GM10248 (cell line): Measurements from ENCODE around the gene DMGDH.

ENCODE experiments used
- CTCF ChIA-PET: fragments of 300-600 bp; sonication (Branson Sonifier 250); formaldehyde crosslinking; extraction: SDS; loops from one replicate; lab custom pipeline; 2021; ENCODE audit warnings: antibody characterized with exemption; lab: Yijun Ruan, JAX
- POLR2A ChIA-PET: fragments of 350-650 bp; sonication (Branson Sonifier 250); formaldehyde crosslinking; extraction: SDS; loops from one replicate; lab custom pipeline; 2020; ENCODE audit warnings: antibody characterized with exemption; lab: Yijun Ruan, JAX
- DNase-seq: peaks from one replicate; pipeline ENCODE4 v3.0.0; 2012; ENCODE audit errors: extremely low spot score
- CTCF ChIP-seq: IDR thresholded peaks from 2 replicates; pipeline ENCODE4 v1.5.1; 2012; ENCODE audit warnings: mild to moderate bottlenecking, low read depth; ENCODE audit errors: extremely low read depth, missing control alignments, control extremely low read depth

The DMGDH gene

DNA sequence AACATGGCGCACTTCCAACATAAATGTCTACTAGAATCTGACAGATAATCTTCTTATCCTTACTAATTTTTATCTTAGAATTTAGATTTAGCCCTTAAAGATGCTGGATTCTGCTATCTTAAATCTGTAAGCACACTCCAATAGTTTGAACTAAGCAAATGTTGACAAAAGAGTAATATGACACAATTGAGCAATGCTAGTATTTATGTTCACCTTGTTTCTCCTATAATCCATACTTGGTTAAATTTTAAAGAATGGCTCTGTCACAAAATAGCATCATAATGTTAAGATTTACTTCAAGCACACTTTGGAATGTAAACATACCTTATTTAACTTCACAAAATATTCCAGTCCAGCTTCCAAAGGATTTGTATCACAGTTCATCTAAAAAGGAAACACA is 45.5 kb downstream of the DMGDH start:
- TF ChIP-seq CTCF, result no peak
- CTCF ChIA-PET, result interaction anchor here (1.1 to 7.8 kb wide), 25 partner anchors 8 to 1060 kb away, joined by 3 to 198 read pairs (median 9); partner anchors contain the start of gene ARSB
- POLR2A ChIA-PET, result no interaction called here
- DNase-seq, result no peak

GRCh38 chr5:79023348-79023747 is 46.1 kb downstream of the DMGDH start:
- DNase-seq, result no peak
- CTCF ChIA-PET, result interaction anchor here (0.7 to 7.8 kb wide), 15 partner anchors 12 to 1060 kb away, joined by 3 to 198 read pairs (median 7); partner anchors contain the start of gene ARSB
- TF ChIP-seq CTCF, result no peak
- POLR2A ChIA-PET, result no interaction called here

DNA sequence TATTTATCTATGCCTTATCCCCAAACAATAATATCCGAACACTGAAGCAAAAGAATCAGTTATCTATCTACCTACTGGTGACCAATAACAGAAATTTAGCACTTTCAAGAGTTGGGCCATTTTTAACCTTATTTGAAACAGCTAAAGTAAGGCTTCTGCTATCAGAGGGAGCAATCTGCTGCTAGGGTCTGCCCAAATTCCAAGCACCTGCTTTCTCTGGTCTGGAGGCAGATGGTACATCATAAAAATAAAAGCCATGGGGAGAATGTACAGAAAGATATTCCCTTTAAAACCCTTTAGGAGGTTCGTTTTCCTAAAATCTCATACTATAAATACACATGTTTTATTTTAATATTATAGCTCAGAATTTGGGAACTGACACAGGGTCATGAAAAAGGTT is 46.7 kb downstream of the DMGDH start:
- TF ChIP-seq CTCF, result no peak
- DNase-seq, result no peak
- ChIA-PET CTCF (interaction anchor here (0.7 to 7.8 kb wide), 16 partner anchors 13 to 1061 kb away, joined by 3 to 198 read pairs (median 6); no protein-coding TSS in a partner anchor), POLR2A (no interaction called here)

- DNase-seq, result no peak
- POLR2A ChIA-PET, result no interaction called here
These were observed 47.7 kb downstream of the DMGDH start for GRCh38 chr5:79021753-79022152.

DNA sequence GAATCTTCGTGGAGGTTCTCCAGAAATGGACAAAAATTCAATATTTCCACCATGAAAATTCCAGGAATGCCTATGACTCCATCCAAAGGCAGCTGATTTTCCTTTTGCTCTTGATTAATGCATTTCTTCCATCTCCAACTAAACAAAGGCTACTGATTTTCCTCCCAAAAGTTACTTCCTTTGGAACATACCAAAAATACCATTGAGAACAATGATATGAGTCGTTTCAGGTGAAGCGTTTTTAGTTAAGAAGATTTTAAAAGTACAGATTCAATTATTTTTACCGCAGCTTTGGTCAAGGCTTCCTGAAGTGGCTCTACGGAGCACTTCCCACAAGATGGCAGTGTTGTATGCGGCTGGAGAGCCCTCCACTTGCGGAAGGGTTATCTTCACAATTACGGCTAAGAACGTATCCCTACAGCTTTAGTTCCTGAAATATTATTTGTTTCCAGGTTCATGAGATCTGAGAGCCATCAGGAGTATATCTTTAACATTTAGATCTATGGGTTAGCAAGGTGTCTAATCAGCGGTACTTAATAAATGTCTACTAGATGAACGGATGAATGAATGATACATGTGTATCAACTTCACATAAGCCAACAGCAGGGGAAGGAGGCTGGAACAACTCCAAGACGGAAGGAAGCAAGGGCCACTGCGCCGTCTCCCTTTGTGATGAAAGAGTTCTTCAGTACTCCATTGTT is 48.5 kb downstream of the DMGDH start:
- CTCF ChIA-PET, result interaction anchor here (0.7 to 7.8 kb wide), 54 partner anchors 9 to 1063 kb away, joined by 3 to 198 read pairs (median 4); partner anchors contain the start of genes ARSB and CMYA5
- peak; percentile 82 for TF ChIP-seq CTCF
- peak; percentile 34 for DNase-seq
- POLR2A ChIA-PET, result no interaction called here

More at GRCh38 chr5:79021753-79022152, 47.7 kb downstream of the DMGDH start:
- TF ChIP-seq CTCF, result no peak
- CTCF ChIA-PET, result interaction anchor here (0.8 to 7.8 kb wide), 30 partner anchors 8 to 1062 kb away, joined by 3 to 198 read pairs (median 5); partner anchors contain the start of gene ARSB

DNA sequence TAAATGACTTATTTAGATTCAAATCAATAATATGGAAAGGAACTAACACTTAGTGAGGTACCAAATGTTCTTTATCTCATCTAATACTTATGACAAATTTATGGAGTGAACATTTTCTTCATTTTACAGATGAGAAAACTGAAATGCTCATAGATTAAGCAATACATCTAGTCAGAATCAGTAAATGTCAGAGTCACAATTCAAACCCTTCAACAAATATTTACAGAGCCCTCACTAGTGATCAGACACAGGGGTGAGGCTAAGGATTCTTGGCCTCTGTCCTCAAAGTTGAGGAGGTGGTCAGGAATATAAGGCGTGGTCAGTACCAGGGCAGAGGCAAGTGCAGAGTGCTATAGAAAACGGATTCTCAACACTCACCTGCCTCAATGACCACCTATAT is 54.8 kb downstream of the DMGDH start:
- ChIA-PET CTCF (interaction anchor here (1.2 to 1.8 kb wide), 2 partner anchors 10 to 450 kb away, joined by 3 to 13 read pairs; no protein-coding TSS in a partner anchor), POLR2A (no interaction called here)
- TF ChIP-seq CTCF, result no peak
- DNase-seq, result no peak
